Thyroid gland (tissue), 4 donors: ENCODE measurements around the gene LHPP.

Source experiments
- POLR2A ChIP-seq, 2 donors: fragments of 450-650 bp; IDR thresholded peaks; one replicate each; pipeline ENCODE4 v1.6.1; 2017; ENCODE audit warnings: antibody characterized with exemption in 2 of 2, mild to moderate bottlenecking in 2 of 2, moderate library complexity in 1 of 2
- TF ChIP-seq, protein P1 (sequence below), 6 experiments: fragments of 200-600 bp in 3 of 6; fragments of 450-650 bp in 3 of 6; sonication (generic) in 3 of 6; IDR thresholded peaks; one replicate each; pipeline ENCODE4 v1.5.1; 2016 to 2019; ENCODE audit warnings: antibody characterized with exemption in 6 of 6, mild to moderate bottlenecking in 2 of 6, inconsistent platforms in 1 of 6, moderate library complexity in 1 of 6

DNA sequence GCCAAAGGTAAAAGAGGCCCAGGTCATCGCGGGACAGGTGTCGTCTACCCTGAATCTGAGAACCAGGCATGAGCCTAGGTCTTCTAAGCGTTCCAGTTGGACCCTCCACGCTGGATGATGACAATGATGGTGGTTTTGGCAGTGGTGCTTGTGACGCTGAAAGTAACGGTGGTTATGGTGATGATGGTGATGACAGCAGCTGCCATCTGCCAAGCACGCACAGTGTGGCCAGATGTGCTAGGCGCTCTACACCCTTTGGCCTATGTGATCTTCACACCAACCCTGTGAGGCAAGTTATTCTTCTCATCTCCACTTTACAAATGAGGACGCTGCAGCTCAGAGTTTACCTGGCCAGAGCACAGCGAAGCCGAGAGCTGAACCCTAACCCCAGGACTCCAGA lies 188.6 kb downstream of the LHPP start:
- TF ChIP-seq POLR2A (IDR thresholded peaks at IDR 0.05) = no peak
- TF ChIP-seq, protein P1, sequence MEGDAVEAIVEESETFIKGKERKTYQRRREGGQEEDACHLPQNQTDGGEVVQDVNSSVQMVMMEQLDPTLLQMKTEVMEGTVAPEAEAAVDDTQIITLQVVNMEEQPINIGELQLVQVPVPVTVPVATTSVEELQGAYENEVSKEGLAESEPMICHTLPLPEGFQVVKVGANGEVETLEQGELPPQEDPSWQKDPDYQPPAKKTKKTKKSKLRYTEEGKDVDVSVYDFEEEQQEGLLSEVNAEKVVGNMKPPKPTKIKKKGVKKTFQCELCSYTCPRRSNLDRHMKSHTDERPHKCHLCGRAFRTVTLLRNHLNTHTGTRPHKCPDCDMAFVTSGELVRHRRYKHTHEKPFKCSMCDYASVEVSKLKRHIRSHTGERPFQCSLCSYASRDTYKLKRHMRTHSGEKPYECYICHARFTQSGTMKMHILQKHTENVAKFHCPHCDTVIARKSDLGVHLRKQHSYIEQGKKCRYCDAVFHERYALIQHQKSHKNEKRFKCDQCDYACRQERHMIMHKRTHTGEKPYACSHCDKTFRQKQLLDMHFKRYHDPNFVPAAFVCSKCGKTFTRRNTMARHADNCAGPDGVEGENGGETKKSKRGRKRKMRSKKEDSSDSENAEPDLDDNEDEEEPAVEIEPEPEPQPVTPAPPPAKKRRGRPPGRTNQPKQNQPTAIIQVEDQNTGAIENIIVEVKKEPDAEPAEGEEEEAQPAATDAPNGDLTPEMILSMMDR (IDR thresholded peaks at IDR 0.05) = no peak
